Measurements from ENCODE around the gene PELI1.
A peak's percentile ranks its signal among the peaks of the same experiment; 100 is the strongest.

Gene PELI1

GRCh38 chr2:64054161-64054915 is 89.9 kb downstream of the PELI1 start:
- no peak for ATAC-seq
- Mint-ChIP-seq H3K27ac (peak overlapping the region; percentile 51 to 67), H3K4me1 (peaks cover 51% of the 10 kb centered on the region), H3K9me3 (no peaks in the 10 kb centered on the region), H3K27me3 (no peaks in the 10 kb centered on the region), H3K4me3 (no peak overlapping the region)
- DNase-seq: no peak

DNA sequence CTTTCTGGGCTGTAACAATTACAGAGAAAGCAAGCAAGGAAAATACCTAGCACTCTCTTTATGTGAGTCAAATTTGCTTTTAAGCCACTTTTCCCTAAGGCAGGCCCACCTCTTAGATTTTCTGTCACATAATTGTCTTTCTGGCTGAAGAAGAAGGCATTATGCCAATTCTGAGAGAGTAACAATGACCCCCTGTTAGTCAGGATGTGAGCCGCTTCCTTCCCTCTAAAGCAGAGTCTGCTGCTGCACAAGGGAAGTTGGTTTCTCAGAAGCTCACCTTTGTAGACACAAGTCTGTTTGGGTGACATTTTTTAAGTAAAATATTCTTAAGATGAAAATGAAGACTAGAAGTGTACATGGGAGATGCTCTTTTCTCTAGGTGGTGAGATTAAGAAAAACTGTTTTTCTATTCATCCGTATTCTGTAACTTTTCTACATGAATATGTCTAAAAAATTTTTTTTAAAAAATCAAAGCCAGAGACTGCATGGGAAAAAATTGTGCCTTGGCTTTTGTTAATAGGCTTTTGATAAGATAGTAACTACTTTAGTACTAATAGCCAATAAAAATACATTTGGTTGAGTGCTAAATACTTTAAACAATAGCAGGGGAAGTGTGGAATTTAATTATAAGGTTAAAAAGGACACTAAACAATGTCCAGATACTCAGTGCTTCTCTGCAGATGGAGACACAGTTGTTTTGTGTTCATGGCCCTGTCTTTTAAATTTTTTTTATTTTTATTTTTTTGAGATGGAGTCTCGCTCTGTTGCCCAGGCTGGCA is 91.6 kb downstream of the PELI1 start:
- peaks cover 55% of the 10 kb centered on the region for H3K4me1 Mint-ChIP-seq
- H3K4me3 Mint-ChIP-seq: no peak overlapping the region
- no peak for ATAC-seq
- H3K27ac Mint-ChIP-seq: peak overlapping the region; percentile 27 to 42
- no peak for DNase-seq
- H3K27me3 Mint-ChIP-seq: no peaks in the 10 kb centered on the region
- no peaks in the 10 kb centered on the region for H3K9me3 Mint-ChIP-seq

DNA sequence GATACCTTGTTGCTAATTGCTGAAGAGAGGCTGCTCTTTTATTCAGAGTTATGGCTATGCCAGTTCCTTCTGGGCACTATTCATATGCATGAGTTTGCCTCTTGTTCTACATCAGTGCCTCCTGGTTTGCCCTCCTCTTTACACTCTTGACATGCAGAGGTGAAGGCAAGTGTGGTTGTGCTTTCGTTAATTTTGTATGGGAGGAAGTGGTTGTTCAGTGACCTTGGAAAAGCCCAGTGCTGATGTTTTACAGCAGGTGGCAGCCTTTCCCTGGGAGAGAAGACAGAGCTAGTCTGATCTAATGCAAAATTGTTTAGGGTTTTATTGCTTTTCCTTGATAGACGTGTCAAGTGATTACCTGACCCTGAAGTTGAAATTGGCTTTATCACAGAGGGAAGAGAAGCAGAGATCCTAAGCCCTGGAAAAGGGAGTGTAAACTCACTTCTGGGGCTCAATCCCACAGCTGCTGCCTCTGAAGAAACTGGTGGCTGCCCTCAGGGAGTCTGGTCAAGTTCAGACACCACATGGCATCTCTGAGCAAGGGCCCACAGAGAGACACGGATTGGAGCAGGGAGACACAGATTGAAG is 94.5 kb downstream of the PELI1 start:
- peaks cover 48% of the 10 kb centered on the region for H3K4me1 Mint-ChIP-seq
- no peaks in the 10 kb centered on the region for H3K9me3 Mint-ChIP-seq
- H3K4me3 Mint-ChIP-seq: peak overlapping the region in 1 of 2 donors; percentile 22
- ATAC-seq (peak; percentile 97), DNase-seq (peak; percentile 66 to 73)
- H3K27me3 Mint-ChIP-seq: no peaks in the 10 kb centered on the region
- peak overlapping the region in 1 of 2 donors; percentile 66 for H3K27ac Mint-ChIP-seq

DNA sequence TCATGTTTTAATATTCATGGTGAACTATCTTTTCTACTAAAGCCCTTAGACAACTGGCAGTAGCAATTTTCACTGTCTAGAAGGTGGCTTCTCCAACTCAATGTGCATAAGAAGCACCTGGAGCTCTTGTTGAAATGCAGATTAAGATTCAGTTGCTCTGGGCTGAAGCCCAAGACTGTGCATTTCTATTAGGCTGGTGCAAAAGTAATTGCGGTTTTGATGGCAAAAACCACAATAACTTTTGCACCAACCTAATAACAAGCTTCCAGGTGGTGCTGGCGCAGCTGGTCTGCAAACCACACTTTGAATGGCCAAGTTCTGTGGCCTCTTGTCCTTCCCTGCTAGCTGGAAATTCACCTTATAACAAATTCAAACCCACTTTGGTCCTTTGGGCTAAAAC is 98.3 kb downstream of the PELI1 start:
- no peaks in the 10 kb centered on the region for H3K27me3 Mint-ChIP-seq
- H3K4me3 Mint-ChIP-seq: no peak overlapping the region
- ATAC-seq (no peak), DNase-seq (no peak)
- H3K9me3 Mint-ChIP-seq: no peaks in the 10 kb centered on the region
- H3K27ac Mint-ChIP-seq: no peak overlapping the region
- peaks cover 21% of the 10 kb centered on the region for H3K4me1 Mint-ChIP-seq
